GM12864 (cell line): ENCODE data around the gene ZNF30.
"Not testable (repeated sequence)": the region's sequence is repeated elsewhere in the genome, so short reads cannot be mapped to it uniquely, and the experiment has no call there.

Experiments
- DNase-seq: peaks from one replicate; pipeline ENCODE4 v3.0.0-alpha.2; 2011; ENCODE audit warnings: low read depth
- H3K4me3 ChIP-seq: 2 replicates; pipeline ENCODE4 v1.5.1; 2011; ENCODE audit warnings: mild to moderate bottlenecking, low read depth, low read length, control low read depth
- CTCF ChIP-seq: IDR thresholded peaks from 2 replicates; pipeline ENCODE4 v1.5.1; 2011; ENCODE audit warnings: low read depth, mild to moderate bottlenecking, moderate library complexity, low read length, control low read depth, inconsistent platforms; ENCODE audit errors: missing control alignments

ZNF30 gene

GRCh38 chr19:34910770-34911169, 15.9 kb upstream of the ZNF30 start:
- no peak overlapping the region for H3K4me3 ChIP-seq
- no peak for DNase-seq
- no peak for TF ChIP-seq CTCF

GRCh38 chr19:34917144-34917543, 9.6 kb upstream of the ZNF30 start:
- not testable (repeated sequence) for DNase-seq, H3K4me3 ChIP-seq

GRCh38 chr19:34918190-34918589, 8.5 kb upstream of the ZNF30 start:
- no peak for TF ChIP-seq CTCF
- DNase-seq, result no peak
- no peak overlapping the region for H3K4me3 ChIP-seq

DNA sequence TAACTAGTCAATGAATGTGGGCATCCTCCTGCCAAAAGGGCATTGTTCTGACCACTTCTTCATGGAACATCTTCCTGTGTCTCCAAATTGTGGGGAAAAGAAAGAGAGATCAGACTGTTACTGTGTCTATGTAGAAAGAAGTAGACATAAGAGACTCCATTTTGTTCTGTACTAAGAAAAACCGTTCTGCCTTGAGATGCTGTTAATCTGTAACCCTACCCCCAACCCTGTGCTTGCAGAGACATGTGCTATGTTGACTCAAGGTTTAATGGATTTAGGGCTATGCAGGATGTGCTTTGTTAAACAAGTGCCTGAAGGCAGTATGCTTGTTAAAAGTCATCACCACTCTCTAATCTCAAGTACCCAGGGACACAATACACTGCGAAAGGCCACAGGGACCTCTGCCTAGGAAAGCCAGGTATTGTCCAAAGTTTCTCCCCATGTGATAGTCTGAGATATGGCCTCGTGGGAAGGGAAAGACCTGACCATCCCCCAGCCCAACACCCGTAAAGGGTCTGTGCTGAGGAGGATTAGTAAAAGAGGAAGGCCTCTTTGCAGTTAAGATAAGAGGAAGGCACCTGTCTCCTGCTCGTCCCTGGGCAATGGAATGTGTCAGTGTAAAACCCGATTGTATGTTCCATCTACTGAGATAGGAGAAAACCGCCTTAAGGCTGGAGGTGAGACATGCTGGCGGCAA, 6.5 kb upstream of the ZNF30 start:
- not testable (repeated sequence) for DNase-seq, H3K4me3 ChIP-seq

- no peak for DNase-seq
- no peak for TF ChIP-seq CTCF
- H3K4me3 ChIP-seq, result no peak overlapping the region
Observed at GRCh38 chr19:34925278-34925855, 1.3 kb upstream of the ZNF30 start.

DNA sequence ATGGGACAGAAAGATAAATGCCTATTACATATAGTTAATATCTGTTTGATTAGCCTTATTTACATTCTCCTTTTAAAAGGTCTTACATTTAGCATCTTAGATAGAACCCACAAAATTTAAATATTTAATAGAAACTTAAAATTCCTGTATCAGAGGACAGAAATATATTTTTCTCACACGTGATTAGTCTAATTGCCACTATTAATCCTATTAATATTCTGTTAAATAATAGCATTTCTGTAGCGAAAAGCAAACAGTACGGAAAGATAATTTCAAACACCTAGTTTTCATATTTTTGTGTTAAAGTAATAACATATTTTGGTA, 380 bp upstream of the ZNF30 start:
- DNase-seq, result no peak
- H3K4me3 ChIP-seq, result peak overlapping the region; percentile 88; the same call in 1 of the 2 replicates
- no peak for TF ChIP-seq CTCF

DNA sequence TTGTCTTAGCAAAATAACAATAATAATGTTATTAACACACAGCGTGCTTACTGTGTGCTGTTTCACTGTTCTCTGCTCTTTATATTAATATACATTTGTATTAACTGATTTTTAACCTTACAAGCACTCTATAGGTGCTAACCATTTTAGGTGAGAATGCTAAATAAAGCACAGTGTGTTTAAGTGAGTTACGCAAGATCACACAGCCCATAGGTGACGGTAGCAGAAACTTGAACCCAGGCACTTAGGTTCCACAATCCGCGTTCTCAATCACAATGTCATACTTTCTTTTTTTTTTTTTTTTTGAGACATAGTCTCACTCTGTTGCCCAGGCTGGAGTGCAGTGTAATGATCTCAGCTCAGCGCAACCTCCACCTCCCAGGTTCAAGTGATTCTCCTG, 5.8 kb downstream of the ZNF30 start:
- no peak for TF ChIP-seq CTCF
- H3K4me3 ChIP-seq, result no peak overlapping the region
- no peak for DNase-seq

- no peak for TF ChIP-seq CTCF
- H3K4me3 ChIP-seq, result no peak overlapping the region
Observed at GRCh38 chr19:34936184-34936583, 9.5 kb downstream of the ZNF30 start.

More at GRCh38 chr19:34936184-34936583, 9.5 kb downstream of the ZNF30 start:
- no peak for DNase-seq
